ENCODE measurements around the gene SCRN1.

DNA sequence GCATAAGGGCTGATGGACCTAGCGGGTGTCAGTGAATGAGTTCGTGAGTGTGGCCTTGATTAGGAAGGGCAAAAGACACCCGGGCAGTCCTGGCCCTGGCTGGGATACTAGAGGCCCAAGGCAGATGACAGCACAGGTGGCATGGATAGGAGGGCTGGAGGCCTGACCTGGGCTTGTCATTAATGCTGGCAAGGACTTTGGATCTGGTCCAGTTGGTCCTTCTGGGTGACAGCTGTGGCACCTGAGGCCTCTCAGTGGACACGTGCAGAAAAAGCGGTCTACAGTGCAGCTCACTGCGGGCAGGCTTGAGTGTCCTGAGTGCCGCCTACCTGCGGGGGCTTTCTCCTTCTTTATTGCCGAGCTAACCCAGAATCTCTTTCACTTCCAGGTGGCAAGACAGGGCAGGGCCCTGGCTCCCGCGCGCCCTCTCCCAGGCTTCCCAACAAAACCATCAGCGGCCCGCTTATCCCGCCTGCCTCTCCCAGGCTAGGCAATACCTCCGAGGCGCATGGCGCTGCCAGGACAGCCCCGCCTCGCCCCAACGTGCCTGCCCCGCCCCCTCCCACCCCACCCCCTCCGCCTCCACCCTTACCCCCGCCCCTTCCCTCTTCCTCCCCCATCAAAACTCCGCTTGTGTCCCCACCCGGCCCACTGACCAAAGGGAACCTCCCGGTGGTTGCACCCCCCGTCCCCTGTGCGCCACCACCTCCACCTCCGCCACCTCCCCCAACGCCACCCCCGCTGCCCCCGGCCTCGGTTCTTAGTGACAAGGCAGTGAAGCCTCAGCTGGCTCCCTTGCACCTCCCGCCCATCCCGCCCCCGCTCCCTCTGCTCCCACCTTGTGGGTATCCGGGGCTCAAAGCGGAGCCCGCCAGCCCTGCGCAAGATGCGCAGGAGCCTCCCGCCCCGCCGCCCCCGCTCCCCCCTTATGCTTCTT, 105.9 kb downstream of the SCRN1 start:
- no peak for TF ChIP-seq NBN (conservative IDR thresholded peaks at IDR 0.05)
- TF ChIP-seq, protein P1, sequence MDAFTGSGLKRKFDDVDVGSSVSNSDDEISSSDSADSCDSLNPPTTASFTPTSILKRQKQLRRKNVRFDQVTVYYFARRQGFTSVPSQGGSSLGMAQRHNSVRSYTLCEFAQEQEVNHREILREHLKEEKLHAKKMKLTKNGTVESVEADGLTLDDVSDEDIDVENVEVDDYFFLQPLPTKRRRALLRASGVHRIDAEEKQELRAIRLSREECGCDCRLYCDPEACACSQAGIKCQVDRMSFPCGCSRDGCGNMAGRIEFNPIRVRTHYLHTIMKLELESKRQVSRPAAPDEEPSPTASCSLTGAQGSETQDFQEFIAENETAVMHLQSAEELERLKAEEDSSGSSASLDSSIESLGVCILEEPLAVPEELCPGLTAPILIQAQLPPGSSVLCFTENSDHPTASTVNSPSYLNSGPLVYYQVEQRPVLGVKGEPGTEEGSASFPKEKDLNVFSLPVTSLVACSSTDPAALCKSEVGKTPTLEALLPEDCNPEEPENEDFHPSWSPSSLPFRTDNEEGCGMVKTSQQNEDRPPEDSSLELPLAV (CRISPR knock-in tag; conservative IDR thresholded peaks at IDR 0.05; ENCODE audit: low read depth): no peak
- no peak for TF ChIP-seq CCDC6 (CRISPR knock-in tag; IDR thresholded peaks at IDR 0.05)

Data from HepG2 (cell line).